Right ventricle myocardium superior (tissue), 1 donor: ENCODE measurements around the gene TLK2. TPM values are rescaled to one million over a fixed set of nuclear protein-coding genes. Genes with fewer than 3 reads are reported as not detected.
"Not testable (repeated sequence)": the region's sequence is repeated elsewhere in the genome, so short reads cannot be mapped to it uniquely, and the experiment has no call there.

Experiments
- ATAC-seq: fragments of 200-7000 bp; cut with Tn5 transposase; one replicate; pipeline ENCODE4 v1.9.1; 2020; ENCODE audit warnings: mild to moderate bottlenecking; ENCODE audit not compliant: poor library complexity
- DNase-seq: peaks from one replicate; pipeline ENCODE4 v3.0.0-alpha.2; 2020
- intact Hi-C: fragments of 100-400 bp; cut with DNase I; formaldehyde crosslinking; loops from one replicate; pipeline ENCODE4 v1.11.2; 2022
- total RNA-seq: library from RNA; stranded (reverse); fragmentation: NEBNext Ultra II Directional; extraction: Animal tissue kit (Norgen Biotek cat#: 25700); gene quantifications from one replicate; pipeline ENCODE4 v1.2.1, GENCODE V29; 2021
- donor health status: DM: no; HTN: yes; CAD: no; lungs with severe emphysema.

Gene TLK2
- total RNA-seq, 1 donor from 2014 or later: 29.9 TPM

- ATAC-seq (peak; percentile 39), DNase-seq (peak; percentile 54)
- intact Hi-C loops: not testable (repeated sequence)
Observed at GRCh38 chr17:62478880-62479638, 434 bp downstream of the TLK2 start.

- peak; percentile 56 for DNase-seq
- ATAC-seq: peak; percentile 28
Observed at GRCh38 chr17:62479639-62480258, 1.1 kb downstream of the TLK2 start.

DNA sequence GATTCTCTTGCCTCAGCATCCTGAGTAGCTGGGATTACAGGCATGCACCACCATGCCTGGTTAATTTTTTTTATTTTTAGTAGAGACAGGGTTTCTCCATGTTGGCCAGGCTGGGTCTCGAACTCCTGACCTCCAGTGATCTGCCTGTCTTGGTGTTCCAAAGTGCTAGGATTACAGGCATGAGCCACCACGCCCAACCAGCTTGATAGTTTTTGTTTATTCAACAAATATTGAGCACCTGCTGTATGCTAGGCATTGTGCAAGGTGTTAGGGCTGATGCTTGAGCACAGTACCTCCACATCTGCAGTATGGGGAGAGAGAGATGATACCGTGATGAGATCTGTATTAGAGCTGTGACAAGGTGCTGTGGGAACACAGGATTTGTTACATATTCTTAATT is 3.9 kb downstream of the TLK2 start:
- intact Hi-C loops, DNase-seq, ATAC-seq: not testable (repeated sequence)

More at GRCh38 chr17:62479639-62480258, 1.1 kb downstream of the TLK2 start:
- intact Hi-C loops: not testable (repeated sequence)

DNA sequence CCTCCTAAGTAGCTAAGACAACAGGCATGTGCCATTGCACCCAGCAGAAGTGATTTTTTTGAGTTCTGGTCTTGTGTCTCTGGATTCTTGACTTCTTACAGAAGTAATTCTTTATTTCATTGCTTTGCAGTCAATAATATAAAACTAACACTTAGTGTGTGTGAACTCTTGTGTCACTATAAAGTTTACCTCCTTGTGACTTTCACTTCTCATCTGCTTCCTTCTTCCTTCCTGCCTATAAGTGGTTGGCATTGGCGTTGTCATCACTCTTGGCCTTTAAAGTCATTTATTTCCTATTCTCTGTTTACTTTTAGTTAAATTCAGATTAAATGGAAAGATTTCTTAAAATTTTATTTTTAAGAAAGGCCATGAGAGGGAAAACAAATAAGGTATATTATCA is 12.4 kb downstream of the TLK2 start:
- ATAC-seq, intact Hi-C loops, DNase-seq: not testable (repeated sequence)

- intact Hi-C loops, ATAC-seq, DNase-seq: not testable (repeated sequence)
Observed at GRCh38 chr17:62493049-62493655, 14.5 kb downstream of the TLK2 start.

DNA sequence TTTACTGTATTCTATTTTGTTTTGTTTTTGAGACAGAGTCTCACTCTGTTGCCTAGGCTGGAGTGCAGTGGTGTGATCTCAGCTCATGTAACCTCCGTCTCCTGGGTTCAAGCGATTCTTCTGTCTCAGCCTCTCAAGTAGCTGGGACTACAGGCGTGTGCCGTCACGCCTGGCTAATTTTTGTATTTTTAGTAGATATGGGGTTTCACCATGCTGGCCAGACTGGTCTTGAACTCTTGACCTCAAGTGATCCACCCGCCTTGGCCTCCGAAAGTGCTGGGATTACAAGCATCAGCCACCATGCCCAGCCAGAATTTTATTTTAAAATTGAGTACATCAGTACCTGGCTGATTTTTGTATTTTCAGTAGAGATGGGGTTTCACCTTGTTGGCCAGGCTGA is 15.4 kb downstream of the TLK2 start:
- intact Hi-C loops, ATAC-seq, DNase-seq: not testable (repeated sequence)

- intact Hi-C loops, DNase-seq, ATAC-seq: not testable (repeated sequence)
Observed at GRCh38 chr17:62496344-62496743, 17.7 kb downstream of the TLK2 start.

GRCh38 chr17:62498796-62499195 is 20.2 kb downstream of the TLK2 start:
- intact Hi-C loops, DNase-seq, ATAC-seq: not testable (repeated sequence)

GRCh38 chr17:62500463-62500862 is 21.8 kb downstream of the TLK2 start:
- intact Hi-C loops, DNase-seq: not testable (repeated sequence)
- peak; percentile 70 for ATAC-seq

DNA sequence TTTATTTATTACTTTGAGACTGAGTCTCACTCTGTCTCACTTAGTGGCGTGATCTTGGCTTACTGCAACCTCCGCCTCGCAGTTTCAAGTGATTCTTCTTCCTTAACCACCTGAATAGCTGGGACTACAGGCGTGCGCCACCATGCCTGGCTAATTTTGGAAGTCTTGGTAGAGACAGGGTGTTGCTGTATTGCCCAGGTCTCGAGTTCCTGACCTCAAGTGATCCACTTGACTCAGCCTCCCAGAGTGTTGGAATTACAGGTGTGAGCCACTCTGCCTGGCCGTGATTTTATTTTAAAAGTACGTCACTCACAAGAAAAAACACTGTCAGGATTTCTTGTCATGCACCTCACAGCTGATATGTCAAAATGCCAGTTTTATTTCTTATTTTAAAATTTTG is 26.2 kb downstream of the TLK2 start:
- DNase-seq, intact Hi-C loops, ATAC-seq: not testable (repeated sequence)

DNA sequence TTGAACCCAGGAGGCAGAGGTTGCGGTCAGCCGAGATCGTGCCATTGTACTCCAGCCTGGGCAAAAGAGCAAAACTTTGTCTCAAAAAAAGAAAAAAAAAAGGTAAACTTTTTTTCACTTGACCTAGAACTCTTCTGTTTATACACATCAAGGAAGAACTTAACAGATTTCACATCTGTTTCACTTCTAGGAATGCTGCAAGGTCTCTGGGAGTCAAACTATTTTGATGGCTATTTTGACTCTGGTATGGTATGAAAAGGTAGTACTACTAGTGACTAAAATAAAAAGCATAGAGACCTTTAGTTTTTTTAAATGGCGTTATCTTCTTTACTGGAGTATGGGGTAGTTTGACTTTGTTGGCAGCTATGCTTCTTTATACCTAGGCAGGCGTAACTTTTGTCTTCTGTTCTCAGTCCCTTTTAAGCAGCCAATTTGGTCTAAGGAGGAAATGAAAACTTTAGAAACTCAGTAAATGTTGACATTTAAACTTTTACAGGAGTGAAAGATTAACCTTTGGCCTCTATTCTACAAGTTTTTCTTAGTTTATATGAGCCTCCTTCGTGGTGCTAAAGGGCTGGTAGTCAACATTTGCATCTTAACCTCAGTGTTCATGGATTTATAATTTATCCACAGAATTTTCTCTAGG is 28.7 kb downstream of the TLK2 start:
- ATAC-seq, intact Hi-C loops: not testable (repeated sequence)

GRCh38 chr17:62510247-62510819 is 31.7 kb downstream of the TLK2 start:
- intact Hi-C loops, DNase-seq, ATAC-seq: not testable (repeated sequence)

More for the DNA sequence above, 28.7 kb downstream of the TLK2 start:
- not testable (repeated sequence) for DNase-seq

GRCh38 chr17:62511014-62511413 is 32.4 kb downstream of the TLK2 start:
- intact Hi-C loops, ATAC-seq, DNase-seq: not testable (repeated sequence)

- ATAC-seq, intact Hi-C loops: not testable (repeated sequence)
Observed at GRCh38 chr17:62516376-62516775, 37.8 kb downstream of the TLK2 start.

GRCh38 chr17:62521295-62521694 is 42.7 kb downstream of the TLK2 start:
- DNase-seq, intact Hi-C loops, ATAC-seq: not testable (repeated sequence)

More at GRCh38 chr17:62516376-62516775, 37.8 kb downstream of the TLK2 start:
- DNase-seq: not testable (repeated sequence)

GRCh38 chr17:62524077-62524476 is 45.5 kb downstream of the TLK2 start:
- ATAC-seq, DNase-seq, intact Hi-C loops: not testable (repeated sequence)

DNA sequence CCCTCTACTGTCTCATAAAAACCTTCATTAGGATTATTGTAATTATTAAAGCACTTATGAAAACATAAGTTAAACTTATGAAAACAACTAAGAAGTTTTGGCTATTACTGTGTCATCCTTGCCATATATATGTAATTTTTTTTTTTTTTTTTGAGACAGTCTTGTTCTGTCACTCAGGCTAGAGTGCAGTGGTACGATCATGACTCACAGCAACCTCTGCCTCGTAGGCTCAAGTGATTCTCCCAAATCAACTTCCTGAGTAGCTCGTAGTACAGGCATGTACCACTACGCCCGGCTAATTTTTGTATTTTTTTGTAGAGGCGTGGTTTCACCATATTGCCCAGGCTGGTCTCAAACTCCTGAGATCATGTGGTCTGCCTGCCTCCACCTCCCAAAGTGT is 46.7 kb downstream of the TLK2 start:
- DNase-seq, intact Hi-C loops, ATAC-seq: not testable (repeated sequence)

- DNase-seq, intact Hi-C loops, ATAC-seq: not testable (repeated sequence)
Observed at GRCh38 chr17:62530936-62531335, 52.3 kb downstream of the TLK2 start.
